IPS-11a (cell line): Measurements from ENCODE around the gene RAB22A.
"Not testable (repeated sequence)": the region's sequence is repeated elsewhere in the genome, so short reads cannot be mapped to it uniquely, and the experiment has no call there.

Experiments used
- H3K4me3 ChIP-seq: one replicate; pipeline ENCODE4 v1.5.1; 2013; ENCODE audit warnings: low read depth, low read length, control low read depth

RAB22A gene

DNA sequence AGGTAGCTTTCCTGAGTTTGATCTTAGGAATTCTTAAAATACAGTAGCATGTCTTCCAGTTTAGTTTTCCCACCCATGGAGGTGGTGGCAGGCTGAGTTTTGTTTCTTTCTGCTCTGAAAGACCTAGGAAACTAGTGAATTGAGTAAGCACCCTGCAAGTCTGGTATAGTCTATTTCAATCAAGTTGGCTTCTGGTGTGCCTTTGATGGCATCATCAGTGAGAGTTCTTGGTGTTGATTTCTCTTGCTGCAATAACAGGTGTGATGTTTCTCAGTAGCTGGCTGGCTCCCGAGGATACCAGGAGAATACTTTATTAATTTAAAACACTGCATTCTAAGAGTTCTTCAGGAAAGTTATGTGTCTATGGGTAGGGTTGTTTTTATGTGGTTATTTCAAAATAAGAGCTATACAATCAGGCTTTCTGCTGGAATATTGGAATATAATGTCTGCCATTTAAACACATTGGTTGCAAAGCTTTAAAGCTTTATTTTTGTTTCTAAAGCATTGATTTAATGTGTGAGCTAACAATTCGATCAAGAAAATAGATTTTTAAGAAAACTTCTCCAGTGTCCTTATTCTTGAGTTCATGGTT lies 98.5 kb downstream of the RAB22A start:
- no peak overlapping the region for H3K4me3 ChIP-seq

DNA sequence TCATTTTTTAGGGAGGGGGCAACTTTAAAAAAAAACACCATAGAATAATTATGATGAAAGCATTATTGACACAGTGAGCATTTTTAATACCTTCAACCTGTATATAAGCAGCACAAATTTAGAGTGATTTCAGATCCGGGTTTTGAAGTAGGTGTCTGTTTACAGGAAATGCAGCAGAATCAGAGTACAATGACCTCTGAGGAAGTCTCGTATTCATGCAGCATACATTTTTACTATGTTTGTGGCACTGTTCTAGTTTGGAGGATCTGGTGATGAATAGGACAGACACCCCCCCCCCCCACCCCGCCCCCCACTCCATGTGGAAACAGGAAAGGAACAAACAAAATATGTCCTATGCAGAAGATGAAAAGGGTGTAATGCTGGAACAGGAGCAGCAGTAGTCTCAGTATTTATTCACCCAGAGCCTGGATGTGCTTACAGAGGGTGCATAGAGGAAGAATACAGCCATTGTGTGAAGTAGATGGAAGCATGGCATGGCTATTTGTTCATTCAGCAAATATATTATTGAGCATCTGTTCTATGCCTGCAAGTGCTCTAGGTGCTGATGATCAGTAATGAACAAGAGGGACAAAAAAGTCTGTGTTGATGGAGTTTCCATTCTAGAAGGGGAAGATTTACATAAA lies 99.2 kb downstream of the RAB22A start:
- H3K4me3 ChIP-seq: no peak overlapping the region

DNA sequence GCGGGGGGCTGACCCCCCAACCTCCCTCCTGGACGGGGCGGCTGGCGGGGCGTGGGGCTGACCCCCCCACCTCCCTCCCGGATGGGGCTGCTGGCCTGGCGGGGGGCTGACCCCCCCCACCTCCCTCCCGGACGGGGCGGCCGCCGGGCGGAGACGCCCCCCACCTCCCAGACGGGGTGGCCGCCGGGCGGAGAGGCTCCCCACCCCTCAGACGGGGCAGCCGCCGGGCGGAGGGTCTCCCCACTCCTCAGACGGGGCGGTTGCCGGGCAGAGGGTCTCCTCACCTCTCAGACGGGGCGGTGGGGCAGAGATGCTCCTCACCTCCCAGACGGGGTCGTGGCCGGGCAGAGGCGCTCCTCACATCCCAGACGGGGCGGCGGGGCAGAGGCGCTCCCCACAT lies 104.7 kb downstream of the RAB22A start:
- H3K4me3 ChIP-seq: not testable (repeated sequence)

DNA sequence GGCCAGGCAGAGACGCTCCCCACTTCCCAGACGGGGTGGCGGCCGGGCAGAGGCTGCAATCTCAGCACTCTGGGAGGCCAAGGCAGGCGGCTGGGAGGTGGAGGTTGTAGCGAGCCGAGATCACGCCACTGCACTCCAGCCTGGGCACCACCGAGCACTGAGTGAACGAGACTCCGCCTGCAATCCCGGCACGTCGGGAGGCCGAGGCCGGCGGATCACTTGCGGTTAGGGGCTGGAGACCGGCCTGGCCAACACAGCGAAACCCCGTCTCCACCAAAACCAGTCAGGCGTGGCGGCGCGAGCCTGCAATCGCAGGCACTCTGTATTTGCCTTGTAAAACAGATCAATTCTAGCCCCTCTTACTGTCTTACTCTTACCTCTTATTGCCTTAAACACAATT lies 105.3 kb downstream of the RAB22A start:
- H3K4me3 ChIP-seq: not testable (repeated sequence)

DNA sequence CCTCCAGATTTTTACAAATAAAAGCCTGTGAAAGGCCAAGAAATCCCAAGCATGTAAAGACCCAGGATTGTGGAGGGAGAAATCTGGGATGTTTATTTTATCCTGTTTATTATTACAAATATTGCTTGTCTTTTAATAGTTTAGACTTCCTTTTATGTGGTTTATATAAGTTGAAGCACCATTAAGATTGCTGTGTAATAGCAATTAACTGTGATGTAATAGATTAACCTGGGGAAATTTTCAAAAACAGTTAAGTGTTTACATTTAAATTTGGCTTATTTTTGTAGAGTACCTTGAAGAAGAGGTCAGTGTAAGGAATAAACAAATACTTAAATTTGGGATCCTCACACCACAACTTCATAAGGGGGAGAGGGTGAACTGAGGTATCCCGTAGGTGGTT lies 106.5 kb downstream of the RAB22A start:
- H3K4me3 ChIP-seq: no peak overlapping the region

DNA sequence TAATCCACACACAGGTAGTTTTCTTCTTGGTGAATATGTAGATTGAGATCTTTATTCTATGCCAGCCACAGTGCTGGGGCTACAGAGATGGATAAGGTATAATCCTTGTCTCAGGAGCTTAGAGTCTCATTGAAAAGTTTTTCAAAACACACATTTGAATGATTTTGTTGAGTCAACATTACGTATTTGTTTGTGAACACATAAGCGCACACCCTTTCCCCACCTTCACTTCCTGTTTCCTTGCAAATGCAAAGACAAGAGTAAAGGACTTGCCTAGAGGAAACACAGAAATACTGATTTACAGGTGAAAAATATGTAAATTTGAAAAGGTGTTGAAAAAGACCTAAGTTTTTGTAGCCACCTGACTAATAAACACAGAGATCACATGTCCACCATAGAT lies 107.3 kb downstream of the RAB22A start:
- no peak overlapping the region for H3K4me3 ChIP-seq
